Measurements from ENCODE around the gene ADGRF3. TPM values are rescaled to one million over a fixed set of nuclear protein-coding genes. Genes with fewer than 3 reads are reported as not detected.

ADGRF3 gene
- total RNA-seq, 1 experiment from 2014 or later: 0.09 TPM

DNA sequence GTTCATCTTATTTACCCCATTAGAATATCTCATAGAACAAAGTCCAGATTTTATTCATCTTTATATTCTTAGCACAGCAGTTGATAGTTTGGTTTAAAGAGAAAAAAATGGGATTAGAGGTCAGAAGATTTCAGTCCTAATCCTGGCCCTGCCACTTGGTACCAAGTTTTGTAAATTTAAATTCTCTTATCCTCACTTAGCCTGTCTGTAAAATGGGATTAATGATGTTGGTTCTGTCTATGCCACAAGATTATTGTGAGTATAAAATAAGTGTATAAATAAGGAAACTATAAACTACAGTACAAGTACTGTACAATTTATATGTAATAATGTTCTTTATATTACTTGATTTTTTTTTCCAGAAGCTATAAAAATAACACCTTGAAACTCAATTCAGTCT lies 38.0 kb upstream of the ADGRF3 start:
- Mint-ChIP-seq H3K9me3 (no peaks in the 10 kb centered on the region), H3K4me1 (no peaks in the 10 kb centered on the region), H3K36me3 (ENCODE audit: insufficient read depth in 1 of 3, low read depth in 3 of 3) (peaks cover 0 to 32% (median 21%) of the 10 kb centered on the region in 3 experiments; a peak in 6 of 7 replicates), H3K4me3 (no peak overlapping the region), H3K27me3 (ENCODE audit: low read depth) (no peaks in the 10 kb centered on the region), H3K27ac (no peak overlapping the region)
- Histone ChIP-seq H3K4me1 (ENCODE audit: insufficient read depth, low read length) (no peaks in the 10 kb centered on the region), H2AK5ac (ENCODE audit: insufficient read length, low read length) (no peak overlapping the region), H3K27ac (ENCODE audit: insufficient read length, low read depth, low read length) (no peak overlapping the region), H4K5ac (ENCODE audit: insufficient read length, low read depth, low read length) (no peak overlapping the region), H2BK5ac (ENCODE audit: insufficient read length, low read length) (no peak overlapping the region), H3K27me3 (ENCODE audit: insufficient read depth, low read length) (no peaks in the 10 kb centered on the region), H3K79me2 (ENCODE audit: insufficient read depth, low read length) (no peaks in the 10 kb centered on the region), H3K9ac (ENCODE audit: extremely low read depth, insufficient read length, low read length) (no peak overlapping the region), H4K91ac (ENCODE audit: insufficient read length, low read depth, low read length) (no peak overlapping the region), H3K79me1 (ENCODE audit: insufficient read depth, low read depth, low read length, poor library complexity, severe bottlenecking) (no peaks in the 10 kb centered on the region), H2BK15ac (ENCODE audit: low read depth, low read length) (no peak overlapping the region), H3T11ph (ENCODE audit: low read length) (no peak overlapping the region), H3K4ac (ENCODE audit: low read depth, low read length) (no peak overlapping the region), H2BK120ac (ENCODE audit: low read depth, low read length, poor library complexity, severe bottlenecking) (no peak overlapping the region), H3K4me2 (ENCODE audit: insufficient read depth, insufficient read length, low read length) (no peak overlapping the region), H4K20me1 (ENCODE audit: control insufficient read depth, insufficient read depth, insufficient read length) (no peaks in the 10 kb centered on the region), H3K9me3 (ENCODE audit: control insufficient read depth, low read depth, low read length) (no peaks in the 10 kb centered on the region), H2AFZ (ENCODE audit: low read length) (no peak overlapping the region), H3K14ac (ENCODE audit: insufficient read depth, low read length) (no peak overlapping the region), H2BK12ac (ENCODE audit: insufficient read length, low read depth, low read length) (no peak overlapping the region), H3K56ac (ENCODE audit: insufficient read length, low read depth, low read length) (no peak overlapping the region), H2BK20ac (ENCODE audit: low read depth, low read length, poor library complexity, severe bottlenecking) (no peak overlapping the region), H3K18ac (ENCODE audit: insufficient read length, low read depth, low read length) (no peak overlapping the region), H4K8ac (replicated peaks; ENCODE audit: insufficient read length, low read depth, low read length) (no peak overlapping the region), H3K23me2 (ENCODE audit: insufficient read length, low read depth, low read length, poor library complexity, severe bottlenecking) (no peaks in the 10 kb centered on the region), H3K23ac (ENCODE audit: insufficient read length, low read depth, low read length) (no peak overlapping the region)
- DNase-seq: no peak
- TF ChIP-seq, protein P1, sequence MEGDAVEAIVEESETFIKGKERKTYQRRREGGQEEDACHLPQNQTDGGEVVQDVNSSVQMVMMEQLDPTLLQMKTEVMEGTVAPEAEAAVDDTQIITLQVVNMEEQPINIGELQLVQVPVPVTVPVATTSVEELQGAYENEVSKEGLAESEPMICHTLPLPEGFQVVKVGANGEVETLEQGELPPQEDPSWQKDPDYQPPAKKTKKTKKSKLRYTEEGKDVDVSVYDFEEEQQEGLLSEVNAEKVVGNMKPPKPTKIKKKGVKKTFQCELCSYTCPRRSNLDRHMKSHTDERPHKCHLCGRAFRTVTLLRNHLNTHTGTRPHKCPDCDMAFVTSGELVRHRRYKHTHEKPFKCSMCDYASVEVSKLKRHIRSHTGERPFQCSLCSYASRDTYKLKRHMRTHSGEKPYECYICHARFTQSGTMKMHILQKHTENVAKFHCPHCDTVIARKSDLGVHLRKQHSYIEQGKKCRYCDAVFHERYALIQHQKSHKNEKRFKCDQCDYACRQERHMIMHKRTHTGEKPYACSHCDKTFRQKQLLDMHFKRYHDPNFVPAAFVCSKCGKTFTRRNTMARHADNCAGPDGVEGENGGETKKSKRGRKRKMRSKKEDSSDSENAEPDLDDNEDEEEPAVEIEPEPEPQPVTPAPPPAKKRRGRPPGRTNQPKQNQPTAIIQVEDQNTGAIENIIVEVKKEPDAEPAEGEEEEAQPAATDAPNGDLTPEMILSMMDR (conservative IDR thresholded peaks at IDR 0.05): no peak

Measured in H9 (cell line).